Lower lobe of right lung (tissue), 2 donors: Measurements from ENCODE around the gene NECTIN2. TPM values are rescaled to one million over a fixed set of nuclear protein-coding genes. Genes with fewer than 3 reads are reported as not detected.

Experiments used
- ATAC-seq, 2 donors: fragments of 200-7000 bp; cut with Tn5 transposase; one replicate each; pipeline ENCODE4 v1.9.1; 2020 to 2022; ENCODE audit warnings: mild to moderate bottlenecking in 2 of 2, moderate library complexity in 2 of 2
- DNase-seq: peaks from one replicate; pipeline ENCODE4 v3.0.0-alpha.2; 2020
- H3K27ac ChIP-seq: fragments of 200-600 bp; one replicate; pipeline ENCODE4 v1.8.0; 2022
- H3K27me3 ChIP-seq: fragments of 200-600 bp; one replicate; pipeline ENCODE4 v1.8.0; 2022; ENCODE audit warnings: low read depth
- H3K36me3 ChIP-seq: fragments of 200-600 bp; one replicate; pipeline ENCODE4 v1.8.0; 2022; ENCODE audit warnings: mild to moderate bottlenecking
- H3K4me1 ChIP-seq: fragments of 200-600 bp; one replicate; pipeline ENCODE4 v1.8.0; 2022
- H3K4me3 ChIP-seq: fragments of 200-600 bp; one replicate; pipeline ENCODE4 v1.8.0; 2022; ENCODE audit warnings: mild to moderate bottlenecking
- H3K9me3 ChIP-seq: fragments of 200-600 bp; one replicate; pipeline ENCODE4 v1.8.0; 2022
- intact Hi-C: fragments of 100-400 bp; cut with DNase I; formaldehyde crosslinking; loops from one replicate; pipeline ENCODE4 v1.11.0; 2022
- total RNA-seq: library from RNA; stranded (reverse); fragmentation: NEBNext Ultra II Directional; extraction: Animal tissue kit (Norgen Biotek cat#: 25700); gene quantifications from one replicate; pipeline ENCODE4 v1.2.1, GENCODE V29; 2021
- TF ChIP-seq, protein P1 (sequence below): fragments of 200-600 bp; IDR thresholded peaks from one replicate; pipeline ENCODE4 v1.8.0; 2022; ENCODE audit warnings: antibody characterized with exemption, mild to moderate bottlenecking
- donor health status: DM: no; HTN: yes; CAD: no; lungs with severe emphysema.

The NECTIN2 gene
- total RNA-seq, 1 donor from 2014 or later, result 75.1 TPM

DNA sequence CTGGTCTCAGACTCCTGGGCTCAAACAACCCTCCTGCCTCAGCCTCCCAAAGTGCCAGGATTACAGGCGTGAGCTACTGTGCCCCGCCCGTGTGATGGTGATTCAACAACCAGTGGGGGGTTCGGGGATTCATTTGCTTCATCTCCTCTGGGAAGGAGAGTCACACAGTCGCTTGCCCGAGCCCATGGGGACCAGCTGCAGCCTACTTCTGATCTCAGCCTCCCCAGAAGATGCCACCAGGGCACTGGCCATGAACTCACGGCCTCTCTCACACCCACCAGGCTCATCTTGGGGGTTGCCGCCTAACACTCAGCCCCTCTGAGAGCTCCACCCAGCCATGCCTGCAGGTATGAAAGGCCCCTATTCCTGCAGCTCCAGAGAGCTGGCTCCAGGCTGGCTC, 51.7 kb downstream of the NECTIN2 start:
- intact Hi-C loops, result no loop called here

DNA sequence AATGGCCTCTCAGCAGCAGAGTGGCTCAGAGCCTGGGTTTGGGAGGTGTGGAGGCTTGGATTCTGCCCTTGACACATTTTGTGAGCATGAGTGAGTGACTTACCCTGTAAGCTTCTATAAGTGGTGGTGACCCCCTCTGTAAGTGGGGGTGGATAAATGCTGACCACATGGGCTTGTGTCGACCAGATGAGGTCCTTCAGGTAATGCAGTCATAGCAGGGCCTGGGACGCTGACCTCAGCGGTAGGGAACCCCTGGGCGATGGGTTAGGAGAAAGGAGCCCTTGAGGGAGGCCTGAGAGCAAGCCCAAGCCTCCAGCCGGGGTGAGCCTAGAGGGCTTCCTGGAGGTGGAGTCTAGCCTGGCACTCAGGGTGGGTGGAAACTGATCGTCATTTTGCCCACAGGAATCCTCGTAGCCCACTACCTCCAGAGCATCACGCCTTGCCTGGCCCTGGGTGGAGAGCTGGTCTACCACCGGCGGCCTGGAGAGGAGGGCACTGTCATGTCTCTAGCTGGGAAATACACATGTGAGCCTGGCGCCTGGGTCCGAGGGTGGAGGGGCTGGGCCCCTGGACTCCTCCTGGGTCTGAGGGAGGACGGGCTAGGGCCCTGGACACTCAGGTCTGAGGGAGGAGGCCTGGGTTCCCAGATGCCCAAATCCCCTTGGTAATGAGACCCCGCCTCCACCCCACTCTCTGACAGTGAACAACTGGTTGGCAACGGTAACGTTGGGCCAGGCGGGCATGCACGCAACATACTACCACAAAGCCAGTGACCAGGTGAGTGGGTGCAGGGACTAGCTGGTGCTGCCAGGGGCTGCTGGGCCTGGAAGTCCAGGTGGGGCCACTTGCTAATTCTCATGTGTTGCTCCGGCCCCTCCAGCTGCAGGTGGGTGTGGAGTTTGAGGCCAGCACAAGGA, 54.5 kb downstream of the NECTIN2 start:
- peaks cover 65% of the 10 kb centered on the region for H3K36me3 ChIP-seq
- no peak for DNase-seq
- intact Hi-C loops, result no loop called here
- H3K4me3 ChIP-seq, result no peak overlapping the region
- peaks cover 5% of the 10 kb centered on the region for H3K4me1 ChIP-seq
- TF ChIP-seq, protein P1, sequence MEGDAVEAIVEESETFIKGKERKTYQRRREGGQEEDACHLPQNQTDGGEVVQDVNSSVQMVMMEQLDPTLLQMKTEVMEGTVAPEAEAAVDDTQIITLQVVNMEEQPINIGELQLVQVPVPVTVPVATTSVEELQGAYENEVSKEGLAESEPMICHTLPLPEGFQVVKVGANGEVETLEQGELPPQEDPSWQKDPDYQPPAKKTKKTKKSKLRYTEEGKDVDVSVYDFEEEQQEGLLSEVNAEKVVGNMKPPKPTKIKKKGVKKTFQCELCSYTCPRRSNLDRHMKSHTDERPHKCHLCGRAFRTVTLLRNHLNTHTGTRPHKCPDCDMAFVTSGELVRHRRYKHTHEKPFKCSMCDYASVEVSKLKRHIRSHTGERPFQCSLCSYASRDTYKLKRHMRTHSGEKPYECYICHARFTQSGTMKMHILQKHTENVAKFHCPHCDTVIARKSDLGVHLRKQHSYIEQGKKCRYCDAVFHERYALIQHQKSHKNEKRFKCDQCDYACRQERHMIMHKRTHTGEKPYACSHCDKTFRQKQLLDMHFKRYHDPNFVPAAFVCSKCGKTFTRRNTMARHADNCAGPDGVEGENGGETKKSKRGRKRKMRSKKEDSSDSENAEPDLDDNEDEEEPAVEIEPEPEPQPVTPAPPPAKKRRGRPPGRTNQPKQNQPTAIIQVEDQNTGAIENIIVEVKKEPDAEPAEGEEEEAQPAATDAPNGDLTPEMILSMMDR, result no peak
- peaks cover 9% of the 10 kb centered on the region for H3K27me3 ChIP-seq
- no peak overlapping the region for H3K27ac ChIP-seq
- ATAC-seq, result no peak
- H3K9me3 ChIP-seq, result no peaks in the 10 kb centered on the region

More for the DNA sequence above, 51.7 kb downstream of the NECTIN2 start:
- Histone ChIP-seq H3K27ac (no peak overlapping the region), H3K4me3 (no peak overlapping the region), H3K27me3 (no peaks in the 10 kb centered on the region), H3K36me3 (peaks cover 89% of the 10 kb centered on the region), H3K9me3 (no peaks in the 10 kb centered on the region), H3K4me1 (peaks cover 5% of the 10 kb centered on the region)
- DNase-seq (no peak), ATAC-seq (no peak)
- TF ChIP-seq, protein P1, result no peak

DNA sequence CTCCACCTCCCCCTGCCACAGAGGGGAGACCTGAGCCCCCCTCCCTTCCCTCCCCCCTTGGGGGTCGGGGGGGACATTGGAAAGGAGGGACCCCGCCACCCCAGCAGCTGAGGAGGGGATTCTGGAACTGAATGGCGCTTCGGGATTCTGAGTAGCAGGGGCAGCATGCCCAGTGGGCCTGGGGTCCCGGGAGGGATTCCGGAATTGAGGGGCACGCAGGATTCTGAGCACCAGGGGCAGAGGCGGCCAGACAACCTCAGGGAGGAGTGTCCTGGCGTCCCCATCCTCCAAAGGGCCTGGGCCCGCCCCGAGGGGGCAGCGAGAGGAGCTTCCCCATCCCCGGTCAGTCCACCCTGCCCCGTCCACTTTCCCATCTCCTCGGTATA, 57.1 kb downstream of the NECTIN2 start:
- Histone ChIP-seq H3K27ac (no peak overlapping the region), H3K4me3 (no peak overlapping the region), H3K36me3 (peaks cover 40% of the 10 kb centered on the region), H3K9me3 (no peaks in the 10 kb centered on the region), H3K4me1 (peaks cover 5% of the 10 kb centered on the region), H3K27me3 (peaks cover 19% of the 10 kb centered on the region)
- no peak for ATAC-seq
- TF ChIP-seq, protein P1, result no peak
- intact Hi-C loops, result no loop called here
- no peak for DNase-seq

DNA sequence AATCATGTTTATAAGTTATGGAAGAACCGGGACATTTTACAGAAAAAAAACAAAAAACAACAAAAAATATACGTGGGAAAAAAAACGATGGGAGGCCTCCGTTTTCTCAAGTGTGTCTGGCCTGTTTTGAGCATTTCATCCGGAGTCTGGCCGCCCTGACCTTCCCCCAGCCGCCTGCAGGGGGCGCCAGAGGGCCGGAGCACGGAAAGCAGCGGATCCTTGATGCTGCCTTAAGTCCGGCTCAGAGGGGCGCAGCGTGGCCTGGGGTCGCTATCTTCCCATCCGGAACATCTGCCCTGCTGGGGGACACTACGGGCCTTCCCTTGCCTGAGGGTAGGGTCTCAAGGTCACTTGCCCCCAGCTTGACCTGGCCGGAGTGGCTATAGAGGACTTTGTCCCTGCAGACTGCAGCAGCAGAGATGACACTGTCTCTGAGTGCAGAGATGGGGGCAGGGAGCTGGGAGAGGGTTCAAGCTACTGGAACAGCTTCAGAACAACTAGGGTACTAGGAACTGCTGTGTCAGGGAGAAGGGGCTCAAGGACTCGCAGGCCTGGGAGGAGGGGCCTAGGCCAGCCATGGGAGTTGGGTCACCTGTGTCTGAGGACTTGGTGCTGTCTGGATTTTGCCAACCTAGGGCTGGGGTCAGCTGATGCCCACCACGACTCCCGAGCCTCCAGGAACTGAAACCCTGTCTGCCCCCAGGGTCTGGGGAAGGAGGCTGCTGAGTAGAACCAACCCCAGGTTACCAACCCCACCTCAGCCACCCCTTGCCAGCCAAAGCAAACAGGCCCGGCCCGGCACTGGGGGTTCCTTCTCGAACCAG, 57.7 kb downstream of the NECTIN2 start:
- TF ChIP-seq, protein P1, result peak; percentile 99
- DNase-seq (peak; percentile 79), ATAC-seq (peak; percentile 73 to 75)
- Histone ChIP-seq H3K27ac (no peak overlapping the region), H3K9me3 (no peaks in the 10 kb centered on the region), H3K4me3 (no peak overlapping the region), H3K27me3 (peaks cover 19% of the 10 kb centered on the region), H3K36me3 (peaks cover 35% of the 10 kb centered on the region), H3K4me1 (peaks cover 5% of the 10 kb centered on the region)
- intact Hi-C loops, result no loop called here

DNA sequence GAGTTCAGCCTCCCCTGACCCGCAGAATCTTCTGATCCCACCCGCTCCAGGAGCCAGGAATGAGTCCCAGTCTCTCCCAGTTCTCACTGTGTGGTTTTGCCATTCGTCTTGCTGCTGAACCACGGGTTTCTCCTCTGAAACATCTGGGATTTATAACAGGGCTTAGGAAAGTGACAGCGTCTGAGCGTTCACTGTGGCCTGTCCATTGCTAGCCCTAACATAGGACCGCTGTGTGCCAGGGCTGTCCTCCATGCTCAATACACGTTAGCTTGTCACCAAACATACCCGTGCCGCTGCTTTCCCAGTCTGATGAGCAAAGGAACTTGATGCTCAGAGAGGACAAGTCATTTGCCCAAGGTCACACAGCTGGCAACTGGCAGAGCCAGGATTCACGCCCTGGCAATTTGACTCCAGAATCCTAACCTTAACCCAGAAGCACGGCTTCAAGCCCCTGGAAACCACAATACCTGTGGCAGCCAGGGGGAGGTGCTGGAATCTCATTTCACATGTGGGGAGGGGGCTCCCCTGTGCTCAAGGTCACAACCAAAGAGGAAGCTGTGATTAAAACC, 58.4 kb downstream of the NECTIN2 start:
- Histone ChIP-seq H3K27ac (no peak overlapping the region), H3K27me3 (peaks cover 19% of the 10 kb centered on the region), H3K4me3 (no peak overlapping the region), H3K4me1 (peaks cover 5% of the 10 kb centered on the region), H3K9me3 (no peaks in the 10 kb centered on the region), H3K36me3 (peaks cover 35% of the 10 kb centered on the region)
- TF ChIP-seq, protein P1, result no peak
- intact Hi-C loops, result no loop called here
- DNase-seq, result no peak
- no peak for ATAC-seq
